Umbilical cord (tissue), 2 donors: ENCODE data around the gene RADX. TPM values are rescaled to one million over a fixed set of nuclear protein-coding genes. Genes with fewer than 3 reads are reported as not detected.
"Not testable (repeated sequence)": the region's sequence is repeated elsewhere in the genome, so short reads cannot be mapped to it uniquely, and the experiment has no call there.

Source experiments
- DNase-seq: peaks from one replicate; pipeline ENCODE4 v3.0.0-alpha.2; 2015; ENCODE audit warnings: low spot score
- total RNA-seq: library from RNA; depleted of rRNA; stranded (reverse); fragments of >200 nt; gene quantifications from one replicate; pipeline ENCODE4 v1.2.3, GENCODE V29; 2014; ENCODE audit warnings: low replicate concordance; ENCODE audit not compliant: insufficient read depth

RADX gene
- 6.7 TPM for total RNA-seq

- peak; percentile 68 for DNase-seq
These were observed at the start of gene RADX for GRCh38 chrX:106611679-106612392. Gene RADX (plus strand): TSS chrX:106611978. CDS start chrX:106612081, 103 bp downstream.

- no peak for DNase-seq
These were observed 46.8 kb upstream of the RADX start for GRCh38 chrX:106564986-106565385.

GRCh38 chrX:106566362-106566761 lies 45.4 kb upstream of the RADX start:
- DNase-seq: no peak

- no peak for DNase-seq
These were observed 29.9 kb upstream of the RADX start for GRCh38 chrX:106581856-106582255.

- no peak for DNase-seq
These were observed 26.3 kb upstream of the RADX start for GRCh38 chrX:106585478-106585877.

- no peak for DNase-seq
These were observed 23.0 kb upstream of the RADX start for GRCh38 chrX:106588801-106589200.

- no peak for DNase-seq
These were observed 12.4 kb upstream of the RADX start for GRCh38 chrX:106599411-106599810.

GRCh38 chrX:106606571-106606970 lies 5.2 kb upstream of the RADX start:
- DNase-seq: no peak

- no peak for DNase-seq
These were observed 3.8 kb upstream of the RADX start for GRCh38 chrX:106608016-106608415.

GRCh38 chrX:106611317-106611678 lies 480 bp upstream of the RADX start:
- DNase-seq: no peak

GRCh38 chrX:106612393-106612763 lies 600 bp downstream of the RADX start:
- no peak for DNase-seq

- no peak for DNase-seq
These were observed 1.5 kb downstream of the RADX start for GRCh38 chrX:106613277-106613676.

GRCh38 chrX:106615041-106615440 lies 3.3 kb downstream of the RADX start:
- DNase-seq: no peak

GRCh38 chrX:106619797-106620196 lies 8.0 kb downstream of the RADX start:
- no peak for DNase-seq

- DNase-seq: no peak
These were observed 10.1 kb downstream of the RADX start for GRCh38 chrX:106621836-106622235.

GRCh38 chrX:106626789-106627188 lies 15.0 kb downstream of the RADX start:
- no peak for DNase-seq

GRCh38 chrX:106631615-106632014 lies 19.8 kb downstream of the RADX start:
- DNase-seq: no peak

GRCh38 chrX:106649523-106650428 lies 38.0 kb downstream of the RADX start:
- no peak for DNase-seq

GRCh38 chrX:106653625-106654024 lies 41.8 kb downstream of the RADX start:
- DNase-seq: not testable (repeated sequence)

GRCh38 chrX:106670631-106671030 lies 58.9 kb downstream of the RADX start:
- peak; percentile 6 for DNase-seq

GRCh38 chrX:106672527-106672926 lies 60.7 kb downstream of the RADX start:
- DNase-seq: no peak

- no peak for DNase-seq
These were observed 68.9 kb downstream of the RADX start for GRCh38 chrX:106680716-106681115.

GRCh38 chrX:106684207-106684606 lies 72.4 kb downstream of the RADX start:
- DNase-seq: no peak
